ENCODE measurements around the gene ANK3.

Gene ANK3

DNA sequence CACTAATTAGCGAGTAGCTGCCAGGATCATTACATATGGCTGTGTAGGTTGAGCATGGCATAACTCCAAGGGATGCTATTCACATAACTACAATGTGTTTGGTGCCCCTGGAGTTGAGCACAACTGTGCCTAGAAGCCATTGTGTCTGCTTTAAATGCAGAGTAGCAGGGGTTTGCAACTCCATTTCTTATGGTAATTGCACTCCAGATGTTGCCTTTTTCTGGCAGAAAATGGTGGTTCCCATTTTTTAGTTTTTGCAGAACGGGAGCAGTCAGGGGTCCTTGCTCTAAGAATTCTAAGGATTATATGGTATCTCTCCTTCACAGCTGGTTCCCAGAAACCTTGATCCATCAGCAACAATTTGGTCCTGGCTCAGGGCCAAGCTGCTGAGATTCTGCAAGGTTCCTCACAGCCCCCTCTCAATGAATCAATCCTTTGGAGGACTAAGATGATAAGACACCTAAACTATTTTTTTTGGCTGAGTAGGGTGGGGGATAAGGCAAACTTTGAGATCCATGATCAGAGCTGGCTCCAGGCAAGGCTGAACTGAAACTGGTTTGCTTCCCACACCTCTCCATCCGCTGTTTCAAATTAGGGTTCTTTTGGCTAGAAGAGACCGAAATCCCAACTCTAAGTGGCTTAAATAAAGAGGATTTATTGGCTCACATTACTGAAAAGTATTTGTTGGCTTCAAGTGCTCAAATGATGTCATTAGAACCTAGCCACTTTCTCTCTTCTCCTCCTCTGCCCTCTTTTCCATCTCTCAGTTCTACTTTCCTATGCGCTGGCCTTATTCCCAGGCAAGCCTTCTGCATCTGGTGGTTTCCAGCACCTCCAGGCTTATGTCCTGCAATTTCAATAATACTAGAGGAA, 385.8 kb downstream of the ANK3 start:
- FAIRE-seq, result no peak
- TF ChIP-seq POLR2A (IDR thresholded peaks at IDR 0.05; ENCODE audit: low read depth, low read length), result no peak
- no peak for DNase-seq (ENCODE audit: insufficient read length, low spot score)

DNA sequence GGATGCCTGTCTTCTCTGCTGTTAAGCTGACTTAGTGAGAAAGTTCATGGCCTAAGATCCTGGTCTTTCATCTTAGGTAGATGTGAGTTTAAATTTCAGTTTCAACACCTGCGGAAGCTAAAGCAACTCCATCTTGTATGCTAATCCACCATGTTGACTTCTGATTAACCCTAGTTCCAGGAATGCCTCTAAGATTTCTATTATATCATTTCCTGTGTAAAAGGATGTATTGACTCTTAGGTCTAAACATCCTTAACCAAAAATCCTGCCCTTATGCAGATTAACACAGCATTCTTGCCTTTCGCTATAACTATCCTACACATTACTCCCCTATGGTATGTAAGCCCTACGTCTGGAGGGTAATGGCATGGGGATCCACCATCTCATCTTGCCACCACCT, 388.9 kb downstream of the ANK3 start:
- no peak for TF ChIP-seq POLR2A (IDR thresholded peaks at IDR 0.05; ENCODE audit: low read depth, low read length)

DNA sequence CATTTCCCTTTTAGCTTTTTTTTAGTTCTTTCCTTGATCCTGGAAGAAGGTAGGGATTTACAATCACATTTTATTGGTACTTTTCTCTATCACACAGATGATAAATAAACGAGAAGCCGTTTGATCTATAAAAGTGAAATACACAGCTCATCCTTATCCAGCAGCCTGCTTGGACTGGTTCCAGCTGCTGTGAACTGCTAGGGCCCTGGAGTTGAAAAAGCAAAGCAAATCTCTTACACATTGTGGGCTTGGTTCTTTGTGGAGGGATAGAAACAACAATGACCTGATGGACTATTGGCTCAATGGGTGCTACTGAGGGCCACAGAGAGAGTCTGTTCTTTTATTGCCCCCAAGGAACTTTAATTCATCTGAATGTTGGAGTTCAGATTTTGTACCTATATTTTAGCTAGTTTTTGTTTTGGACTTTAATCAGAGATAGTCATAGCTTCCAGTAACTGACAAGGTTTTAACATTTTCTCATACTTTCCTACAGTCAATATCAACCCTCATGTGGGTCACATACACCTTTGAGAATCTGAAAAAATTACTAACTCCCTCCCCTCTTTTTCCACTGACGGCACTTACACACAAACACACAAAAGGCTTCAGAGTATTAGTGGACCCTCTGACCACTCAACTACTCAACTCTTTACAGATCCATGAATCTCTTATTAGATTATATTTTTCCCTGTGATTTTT, 391.7 kb downstream of the ANK3 start:
- FAIRE-seq, result no peak
- DNase-seq (ENCODE audit: insufficient read length, low spot score), result no peak

More for the DNA sequence above, 388.9 kb downstream of the ANK3 start:
- FAIRE-seq, result no peak
- no peak for DNase-seq (ENCODE audit: insufficient read length, low spot score)

DNA sequence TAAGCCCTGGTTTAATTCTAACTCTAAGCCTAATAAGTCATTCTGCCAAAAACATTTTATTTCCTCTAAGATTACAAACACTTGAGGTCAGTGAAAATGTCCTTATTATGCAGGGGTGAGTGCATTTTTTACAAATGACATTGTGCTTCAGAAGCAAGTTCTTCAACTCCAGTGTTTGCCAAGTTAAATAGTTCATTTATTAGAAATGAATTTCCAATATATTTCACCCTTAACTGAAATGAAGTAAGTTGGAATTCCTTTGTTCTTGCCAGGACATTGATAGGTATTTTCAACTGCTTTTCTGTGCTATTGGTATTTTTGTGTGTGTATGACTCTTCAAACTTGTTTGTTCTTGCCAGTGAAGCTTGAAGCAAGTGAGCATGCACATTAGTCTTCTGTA, 393.8 kb downstream of the ANK3 start:
- DNase-seq (ENCODE audit: insufficient read length, low spot score), result no peak
- TF ChIP-seq POLR2A (IDR thresholded peaks at IDR 0.05; ENCODE audit: low read depth, low read length), result no peak
- FAIRE-seq, result no peak

More for the DNA sequence above, 391.7 kb downstream of the ANK3 start:
- no peak for TF ChIP-seq POLR2A (IDR thresholded peaks at IDR 0.05; ENCODE audit: low read depth, low read length)

DNA sequence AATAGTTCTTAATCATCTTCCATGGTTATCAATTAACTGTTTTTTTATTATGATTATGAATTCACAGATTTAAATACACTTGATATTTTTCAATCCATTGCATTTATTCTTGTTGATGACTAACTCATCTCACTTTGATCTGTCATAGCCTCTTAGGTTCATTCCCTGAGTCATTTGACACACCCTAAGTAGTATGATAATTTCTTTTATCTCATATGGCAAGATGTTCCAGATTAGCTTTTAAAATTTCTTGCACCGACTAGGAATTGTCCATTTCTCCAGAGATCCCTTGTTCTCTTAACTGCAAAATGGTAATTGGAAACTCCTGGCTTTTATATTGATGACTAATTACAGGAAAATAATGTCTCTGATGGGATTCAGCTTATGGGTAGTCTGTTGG, 395.7 kb downstream of the ANK3 start:
- no peak for TF ChIP-seq POLR2A (IDR thresholded peaks at IDR 0.05; ENCODE audit: low read depth, low read length)
- FAIRE-seq, result no peak
- no peak for DNase-seq (ENCODE audit: insufficient read length, low spot score)

DNA sequence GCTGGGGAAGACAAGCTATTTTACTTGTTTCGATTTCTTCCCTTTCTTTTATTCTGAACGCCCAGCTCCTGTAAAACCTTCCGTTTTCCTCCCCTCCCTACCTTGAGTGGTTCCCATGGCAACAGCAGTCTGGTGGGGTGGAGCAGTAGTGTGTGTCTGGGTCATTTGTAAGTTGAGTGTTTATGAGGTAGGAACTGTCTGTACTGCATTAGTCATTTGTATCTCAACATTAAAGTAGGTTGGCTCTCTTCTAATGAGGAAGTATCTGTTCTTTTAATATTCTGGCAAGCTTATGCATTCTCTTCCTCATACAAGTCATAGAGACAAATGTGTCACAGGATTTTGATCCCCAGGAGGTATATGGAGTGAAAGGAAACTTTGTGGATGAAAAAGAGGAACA, 398.0 kb downstream of the ANK3 start:
- FAIRE-seq, result no peak
- no peak for DNase-seq (ENCODE audit: insufficient read length, low spot score)
- no peak for TF ChIP-seq POLR2A (IDR thresholded peaks at IDR 0.05; ENCODE audit: low read depth, low read length)

DNA sequence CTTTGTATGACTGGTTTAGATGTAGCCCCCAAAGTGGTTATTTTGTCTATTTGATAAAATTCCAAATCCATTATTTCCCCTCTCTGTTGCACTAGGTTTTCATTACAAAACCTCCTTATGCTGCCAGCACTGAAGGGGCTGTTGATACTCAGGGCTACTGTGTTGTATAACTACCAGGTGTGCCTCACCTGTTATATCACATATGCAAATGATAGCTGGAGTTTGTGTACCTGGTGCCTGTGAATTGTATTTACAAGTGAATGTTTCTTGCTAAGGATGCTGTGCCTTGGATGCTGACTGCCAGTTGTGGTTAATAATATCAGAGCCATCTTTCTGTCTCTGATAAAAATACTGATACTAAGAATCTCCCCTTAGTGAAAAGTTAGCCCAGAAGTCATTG, 398.6 kb downstream of the ANK3 start:
- FAIRE-seq (no peak), DNase-seq (ENCODE audit: insufficient read length, low spot score) (no peak)

DNA sequence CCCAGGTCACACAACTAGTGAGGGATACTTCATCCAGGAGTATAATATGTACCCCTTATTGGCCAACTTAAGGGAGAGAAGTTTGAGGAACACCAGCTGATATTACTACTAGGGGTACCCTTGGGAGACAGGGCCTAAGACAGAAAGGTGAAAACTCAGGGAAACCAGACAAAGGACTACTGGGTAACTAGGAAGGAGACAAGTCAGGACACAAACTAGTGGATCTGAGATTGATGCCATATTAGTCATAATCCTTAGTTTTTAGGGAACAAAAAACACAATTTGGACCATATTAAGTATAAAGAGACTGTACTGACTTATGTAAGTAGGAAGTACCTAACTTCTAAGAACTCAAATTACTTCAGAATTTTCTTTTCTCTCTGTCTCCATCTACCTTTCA, 404.0 kb downstream of the ANK3 start:
- no peak for FAIRE-seq
- DNase-seq (ENCODE audit: insufficient read length, low spot score), result no peak
- TF ChIP-seq POLR2A (IDR thresholded peaks at IDR 0.05; ENCODE audit: low read depth, low read length), result no peak

More for the DNA sequence above, 398.6 kb downstream of the ANK3 start:
- no peak for TF ChIP-seq POLR2A (IDR thresholded peaks at IDR 0.05; ENCODE audit: low read depth, low read length)

- FAIRE-seq (no peak), DNase-seq (ENCODE audit: insufficient read length, low spot score) (no peak)
- no peak for TF ChIP-seq POLR2A (IDR thresholded peaks at IDR 0.05; ENCODE audit: low read depth, low read length)
Observed at GRCh38 chr10:59984415-59984814, 405.3 kb downstream of the ANK3 start.

GRCh38 chr10:59980356-59980755, 409.3 kb downstream of the ANK3 start:
- DNase-seq (ENCODE audit: insufficient read length, low spot score) (no peak), FAIRE-seq (no peak)
- no peak for TF ChIP-seq POLR2A (IDR thresholded peaks at IDR 0.05; ENCODE audit: low read depth, low read length)

DNA sequence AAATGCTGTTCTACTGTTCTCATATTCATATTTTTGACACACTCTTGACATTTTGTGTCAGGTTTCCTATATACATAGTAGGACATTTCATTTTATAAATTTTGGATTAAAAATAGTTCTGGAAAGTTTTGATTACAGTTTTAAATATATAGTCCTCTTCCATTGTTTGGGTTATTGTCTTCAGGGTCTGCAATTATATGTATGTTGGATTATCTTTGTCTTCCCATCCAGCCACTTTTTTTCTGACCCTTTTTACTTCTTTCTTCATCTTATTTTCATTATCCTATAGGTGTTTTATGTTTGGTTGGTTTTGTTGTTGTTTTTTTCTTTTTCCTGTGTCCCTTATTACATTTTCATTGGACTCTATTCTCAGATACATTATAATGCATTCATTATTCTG, 412.2 kb downstream of the ANK3 start:
- DNase-seq (ENCODE audit: insufficient read length, low spot score) (no peak), FAIRE-seq (no peak)
- no peak for TF ChIP-seq POLR2A (IDR thresholded peaks at IDR 0.05; ENCODE audit: low read depth, low read length)

GRCh38 chr10:59976909-59977308, 412.8 kb downstream of the ANK3 start:
- TF ChIP-seq POLR2A (IDR thresholded peaks at IDR 0.05; ENCODE audit: low read depth, low read length), result no peak
- no peak for DNase-seq (ENCODE audit: insufficient read length, low spot score)
- no peak for FAIRE-seq

Data from H54 (cell line).